Renal cortex interstitium (tissue), 11 donors: ENCODE data around the gene TPM4. TPM values are rescaled to one million over a fixed set of nuclear protein-coding genes. Genes with fewer than 3 reads are reported as not detected.

Experiments
- DNase-seq, 11 donors: peaks; one replicate each; pipeline ENCODE4 v3.0.0-alpha.2; 2013; ENCODE audit warnings: low read depth in 9 of 11, low spot score in 4 of 11; ENCODE audit errors: extremely low read depth in 1 of 11
- polyA plus RNA-seq, 3 donors: library from polyadenylated mRNA; unstranded; fragments of 120-200 nt; gene quantifications; one replicate each; pipeline ENCODE4 v1.2.1, GENCODE V29; 2013; ENCODE audit not compliant: insufficient read length in 3 of 3

Gene TPM4
- polyA plus RNA-seq, 3 donors = 525 to 623 (median 557) TPM

- no peak for DNase-seq
Measured at GRCh38 chr19:16036941-16037340, 39.4 kb upstream of the TPM4 start.

- DNase-seq = no peak
Measured at GRCh38 chr19:16037424-16038195, 38.7 kb upstream of the TPM4 start.

- no peak for DNase-seq
Measured at GRCh38 chr19:16038196-16038695, 38.0 kb upstream of the TPM4 start.

- DNase-seq = no peak
Measured at GRCh38 chr19:16039081-16039480, 37.2 kb upstream of the TPM4 start.

GRCh38 chr19:16039545-16039944, 36.8 kb upstream of the TPM4 start:
- DNase-seq = no peak

- peak in 1 of 11 donors; percentile 19 for DNase-seq
Measured at GRCh38 chr19:16040642-16041041, 35.7 kb upstream of the TPM4 start.

GRCh38 chr19:16041299-16041990, 34.9 kb upstream of the TPM4 start:
- DNase-seq = peak; percentile 35 to 67 (median 60)

GRCh38 chr19:16041991-16042386, 34.3 kb upstream of the TPM4 start:
- DNase-seq = no peak

GRCh38 chr19:16042533-16043085, 33.7 kb upstream of the TPM4 start:
- no peak for DNase-seq

- no peak for DNase-seq
Measured at GRCh38 chr19:16043156-16043757, 33.0 kb upstream of the TPM4 start.

- DNase-seq = no peak
Measured at GRCh38 chr19:16044746-16045145, 31.5 kb upstream of the TPM4 start.

GRCh38 chr19:16045171-16045570, 31.1 kb upstream of the TPM4 start:
- DNase-seq = no peak

GRCh38 chr19:16045893-16046292, 30.4 kb upstream of the TPM4 start:
- DNase-seq = no peak

GRCh38 chr19:16048583-16048982, 27.7 kb upstream of the TPM4 start:
- no peak for DNase-seq

- no peak for DNase-seq
Measured at GRCh38 chr19:16051254-16052025, 24.9 kb upstream of the TPM4 start.

GRCh38 chr19:16052353-16052752, 23.9 kb upstream of the TPM4 start:
- no peak for DNase-seq

GRCh38 chr19:16057062-16057461, 19.2 kb upstream of the TPM4 start:
- no peak for DNase-seq

- DNase-seq = no peak
Measured at GRCh38 chr19:16060294-16060693, 16.0 kb upstream of the TPM4 start.

GRCh38 chr19:16061943-16062342, 14.4 kb upstream of the TPM4 start:
- DNase-seq = no peak
